ENCODE measurements around the gene GIPC3.

GRCh38 chr19:3623716-3624115, 38.4 kb downstream of the GIPC3 start:
- no peak for TF ChIP-seq SMC3 (IDR thresholded peaks at IDR 0.05)
- no peak for TF ChIP-seq CTCF (IDR thresholded peaks at IDR 0.05)
- no peak for TF ChIP-seq POLR2A (IDR thresholded peaks at IDR 0.05; ENCODE audit: low read length)
- TF ChIP-seq REST (IDR thresholded peaks at IDR 0.05): no peak
- no peak for TF ChIP-seq CEBPB (IDR thresholded peaks at IDR 0.05)
- no peak for TF ChIP-seq KDM1A (IDR thresholded peaks at IDR 0.05; ENCODE audit: low read depth)
- TF ChIP-seq SREBF2 (IDR thresholded peaks at IDR 0.05): no peak
- no peak for TF ChIP-seq EP300 (IDR thresholded peaks at IDR 0.05)
- TF ChIP-seq POLR2AphosphoS2 (conservative IDR thresholded peaks at IDR 0.05; ENCODE audit: low read length): no peak
- TF ChIP-seq MAX (IDR thresholded peaks at IDR 0.05): no peak
- TF ChIP-seq HEYL (CRISPR knock-in tag; IDR thresholded peaks at IDR 0.05): no peak
- TF ChIP-seq ESRRA (IDR thresholded peaks at IDR 0.05; ENCODE audit: borderline replicate concordance, low read length): no peak
- TF ChIP-seq BHLHE40 (IDR thresholded peaks at IDR 0.05; ENCODE audit: low read depth, low read length): no peak
- TF ChIP-seq MAFK (IDR thresholded peaks at IDR 0.05; ENCODE audit: partially characterized antibody): no peak
